ENCODE data around the gene CSTPP1.
"Not testable (repeated sequence)": the region's sequence is repeated elsewhere in the genome, so short reads cannot be mapped to it uniquely, and the experiment has no call there.

CSTPP1 gene

DNA sequence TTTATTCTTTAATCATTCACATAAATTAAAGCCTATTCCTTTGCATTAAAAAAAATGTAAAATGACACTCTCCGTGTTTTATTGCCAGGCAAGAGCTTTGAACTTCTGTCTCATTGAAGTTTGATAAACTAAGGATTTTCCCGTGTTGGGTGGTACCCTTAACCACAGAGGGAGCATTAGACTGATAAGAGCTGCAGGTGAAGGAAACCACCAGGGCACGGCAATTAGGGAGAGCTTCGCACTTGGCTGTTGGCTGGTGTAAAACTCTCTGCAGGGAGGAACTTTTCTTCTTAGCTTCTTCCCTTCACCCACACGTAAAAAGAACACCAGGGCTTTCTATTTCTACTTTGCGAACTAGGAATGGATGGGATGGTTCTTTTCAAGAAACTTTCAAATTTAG is 47.0 kb downstream of the CSTPP1 start:
- H3K4me1 ChIP-seq (ENCODE audit: control insufficient read depth, insufficient read depth, low read length): no peaks in the 10 kb centered on the region
- no peaks in the 10 kb centered on the region for H3K36me3 ChIP-seq (ENCODE audit: control insufficient read depth, insufficient read depth, low read length)
- H3K4me3 ChIP-seq (ENCODE audit: low read length): no peak overlapping the region

DNA sequence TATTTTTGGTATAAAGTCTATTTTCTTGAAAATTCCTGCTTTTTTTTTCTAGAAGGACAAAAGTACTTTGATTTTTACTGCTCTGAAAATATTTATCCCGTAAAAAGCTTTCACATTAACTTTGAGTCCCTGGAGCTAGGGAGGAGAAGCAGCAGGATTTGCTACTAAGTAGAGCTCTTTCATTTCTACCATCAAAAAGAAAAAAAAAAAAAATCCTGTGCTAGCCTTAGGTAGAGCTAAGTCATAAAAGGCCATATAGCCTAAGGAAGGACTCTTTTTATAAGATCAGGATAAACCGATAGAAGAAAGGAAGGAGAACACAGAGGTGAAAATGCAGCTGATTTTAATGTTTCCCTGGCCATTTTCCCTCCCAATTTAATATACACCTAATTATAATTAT is 48.0 kb downstream of the CSTPP1 start:
- Histone ChIP-seq H3K36me3 (ENCODE audit: control insufficient read depth, insufficient read depth, low read length) (no peaks in the 10 kb centered on the region), H3K4me3 (ENCODE audit: low read length) (no peak overlapping the region), H3K9ac (ENCODE audit: low read length) (no peak overlapping the region), H3K4me1 (ENCODE audit: control insufficient read depth, insufficient read depth, low read length) (no peaks in the 10 kb centered on the region), H3K27me3 (ENCODE audit: control insufficient read depth, insufficient read depth, low read length) (no peaks in the 10 kb centered on the region), H3K9me3 (ENCODE audit: control insufficient read depth, low read length) (no peaks in the 10 kb centered on the region)

More for the DNA sequence above, 47.0 kb downstream of the CSTPP1 start:
- Histone ChIP-seq H3K27me3 (ENCODE audit: control insufficient read depth, insufficient read depth, low read length) (no peaks in the 10 kb centered on the region), H3K9ac (ENCODE audit: low read length) (no peak overlapping the region), H3K9me3 (ENCODE audit: control insufficient read depth, low read length) (no peaks in the 10 kb centered on the region)

DNA sequence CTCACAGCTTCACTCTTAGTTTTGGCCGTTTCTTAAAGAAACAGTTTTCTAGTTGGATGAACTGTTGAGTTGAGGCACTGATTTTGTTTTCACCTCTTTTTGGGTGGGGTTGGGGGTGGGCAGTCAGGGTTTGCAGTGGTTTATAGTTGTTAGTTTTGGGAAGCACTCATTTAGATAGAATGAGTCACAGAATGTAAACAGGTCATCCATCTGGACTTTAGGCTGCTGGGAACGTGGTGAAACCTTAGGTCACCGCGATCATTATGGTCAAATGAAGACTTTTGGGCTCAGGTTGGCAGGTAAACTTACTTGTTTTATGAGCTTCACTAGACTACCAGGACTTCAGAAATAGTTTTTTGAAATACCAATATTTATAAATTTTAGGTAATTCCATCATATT is 48.4 kb downstream of the CSTPP1 start:
- no peaks in the 10 kb centered on the region for H3K27me3 ChIP-seq (ENCODE audit: control insufficient read depth, insufficient read depth, low read length)
- no peak overlapping the region for H3K4me3 ChIP-seq (ENCODE audit: low read length)
- no peak overlapping the region for H3K9ac ChIP-seq (ENCODE audit: low read length)
- no peaks in the 10 kb centered on the region for H3K9me3 ChIP-seq (ENCODE audit: control insufficient read depth, low read length)
- no peaks in the 10 kb centered on the region for H3K36me3 ChIP-seq (ENCODE audit: control insufficient read depth, insufficient read depth, low read length)
- no peaks in the 10 kb centered on the region for H3K4me1 ChIP-seq (ENCODE audit: control insufficient read depth, insufficient read depth, low read length)

DNA sequence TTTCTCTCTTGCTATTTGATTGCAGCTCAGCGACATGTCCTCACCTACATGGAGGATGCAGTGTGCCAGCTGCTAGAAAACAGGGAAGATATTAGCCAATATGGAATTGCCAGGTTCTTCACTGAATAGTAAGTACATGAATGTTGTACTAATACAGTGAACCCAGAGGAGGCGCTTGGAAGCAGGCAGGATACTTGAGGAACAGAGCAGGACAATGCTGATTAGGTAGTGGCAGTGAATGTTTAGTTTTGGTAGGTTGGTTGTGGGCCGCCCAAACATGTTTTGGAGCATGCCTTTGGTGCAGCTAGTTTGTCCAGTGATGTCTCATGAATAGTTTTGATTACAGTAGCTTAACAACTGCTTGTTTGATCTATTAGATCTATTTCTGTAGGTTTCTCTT is 50.6 kb downstream of the CSTPP1 start:
- H3K36me3 ChIP-seq (ENCODE audit: control insufficient read depth, insufficient read depth, low read length): no peaks in the 10 kb centered on the region
- no peaks in the 10 kb centered on the region for H3K4me1 ChIP-seq (ENCODE audit: control insufficient read depth, insufficient read depth, low read length)
- no peak overlapping the region for H3K4me3 ChIP-seq (ENCODE audit: low read length)
- no peak overlapping the region for H3K9ac ChIP-seq (ENCODE audit: low read length)
- H3K27me3 ChIP-seq (ENCODE audit: control insufficient read depth, insufficient read depth, low read length): no peaks in the 10 kb centered on the region
- no peaks in the 10 kb centered on the region for H3K9me3 ChIP-seq (ENCODE audit: control insufficient read depth, low read length)

DNA sequence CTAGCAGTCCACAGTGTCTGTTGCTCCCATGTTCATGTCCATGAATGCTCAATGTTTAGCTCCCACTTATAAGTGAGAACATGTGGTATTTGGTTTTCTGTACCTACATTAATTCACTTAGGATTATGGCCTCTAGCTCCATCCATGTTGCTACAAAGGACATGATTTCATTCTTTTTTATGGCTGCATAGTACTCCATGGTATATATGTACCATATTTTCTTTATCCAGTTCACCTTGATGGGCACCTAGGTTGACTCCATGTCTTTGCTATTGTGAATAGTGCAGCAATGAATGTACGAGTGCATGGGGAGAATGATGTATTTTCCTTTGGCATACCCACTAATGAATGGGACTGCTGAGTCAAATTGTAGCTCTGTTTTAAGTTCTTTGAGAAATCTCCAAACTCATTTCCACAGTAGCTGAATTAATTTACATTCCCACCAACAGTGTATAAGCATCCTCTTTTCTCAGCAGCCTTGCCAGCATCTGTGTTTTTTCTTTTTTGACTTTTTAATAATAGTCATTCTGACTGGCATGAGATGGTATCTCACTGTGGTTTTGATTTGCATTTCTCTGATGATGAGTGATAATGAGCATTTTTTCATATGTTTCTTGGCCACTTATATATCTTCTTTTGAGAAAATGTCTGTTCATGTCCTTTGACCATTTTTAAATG is 53.4 kb downstream of the CSTPP1 start:
- not testable (repeated sequence) for H3K9me3 ChIP-seq (ENCODE audit: control insufficient read depth, low read length); H3K4me1 ChIP-seq (ENCODE audit: control insufficient read depth, insufficient read depth, low read length); H3K36me3 ChIP-seq (ENCODE audit: control insufficient read depth, insufficient read depth, low read length); H3K9ac ChIP-seq (ENCODE audit: low read length); H3K27me3 ChIP-seq (ENCODE audit: control insufficient read depth, insufficient read depth, low read length); H3K4me3 ChIP-seq (ENCODE audit: low read length)

DNA sequence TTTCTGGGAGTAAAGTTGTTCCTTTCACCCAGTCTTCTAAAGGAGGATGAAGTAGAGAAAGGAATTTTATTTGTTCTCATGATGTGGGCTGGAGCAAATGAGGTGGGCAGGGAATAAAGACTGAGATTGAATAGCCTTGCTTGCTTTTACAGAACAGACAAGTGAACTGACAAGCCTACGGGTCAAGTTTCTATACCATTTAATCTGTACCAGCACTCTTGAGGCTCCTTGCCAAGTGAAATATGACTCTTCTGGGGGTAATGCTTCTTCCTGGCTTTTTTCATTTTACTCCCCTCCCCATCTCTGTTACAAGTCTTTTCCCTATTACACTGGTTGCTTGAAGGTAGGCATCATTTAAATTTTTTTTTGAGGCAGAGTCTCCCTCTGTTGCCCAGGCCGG is 54.8 kb downstream of the CSTPP1 start:
- H3K27me3 ChIP-seq (ENCODE audit: control insufficient read depth, insufficient read depth, low read length): no peaks in the 10 kb centered on the region
- no peak overlapping the region for H3K4me3 ChIP-seq (ENCODE audit: low read length)
- H3K9me3 ChIP-seq (ENCODE audit: control insufficient read depth, low read length): no peaks in the 10 kb centered on the region
- no peaks in the 10 kb centered on the region for H3K4me1 ChIP-seq (ENCODE audit: control insufficient read depth, insufficient read depth, low read length)
- no peaks in the 10 kb centered on the region for H3K36me3 ChIP-seq (ENCODE audit: control insufficient read depth, insufficient read depth, low read length)
- H3K9ac ChIP-seq (ENCODE audit: low read length): no peak overlapping the region

DNA sequence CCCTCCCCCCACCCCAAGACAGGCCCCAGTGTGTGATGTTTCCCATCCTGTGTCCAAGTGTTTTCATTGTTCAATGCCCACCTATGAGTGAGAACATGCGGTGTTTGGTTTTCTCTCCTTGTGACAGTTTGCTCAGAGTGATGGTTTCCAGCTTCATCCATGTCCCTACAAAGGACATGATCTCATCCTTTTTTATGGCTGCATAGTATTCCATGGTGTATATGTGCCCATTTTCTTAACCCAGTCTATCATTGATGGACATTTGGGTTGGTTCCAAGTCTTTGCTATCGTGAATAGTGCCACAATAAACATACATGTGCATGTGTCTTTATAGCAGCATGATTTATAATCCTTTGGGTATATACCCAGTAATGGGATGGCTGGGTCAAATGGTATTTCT is 55.8 kb downstream of the CSTPP1 start:
- not testable (repeated sequence) for H3K36me3 ChIP-seq (ENCODE audit: control insufficient read depth, insufficient read depth, low read length); H3K4me3 ChIP-seq (ENCODE audit: low read length); H3K9ac ChIP-seq (ENCODE audit: low read length); H3K27me3 ChIP-seq (ENCODE audit: control insufficient read depth, insufficient read depth, low read length); H3K9me3 ChIP-seq (ENCODE audit: control insufficient read depth, low read length); H3K4me1 ChIP-seq (ENCODE audit: control insufficient read depth, insufficient read depth, low read length)

DNA sequence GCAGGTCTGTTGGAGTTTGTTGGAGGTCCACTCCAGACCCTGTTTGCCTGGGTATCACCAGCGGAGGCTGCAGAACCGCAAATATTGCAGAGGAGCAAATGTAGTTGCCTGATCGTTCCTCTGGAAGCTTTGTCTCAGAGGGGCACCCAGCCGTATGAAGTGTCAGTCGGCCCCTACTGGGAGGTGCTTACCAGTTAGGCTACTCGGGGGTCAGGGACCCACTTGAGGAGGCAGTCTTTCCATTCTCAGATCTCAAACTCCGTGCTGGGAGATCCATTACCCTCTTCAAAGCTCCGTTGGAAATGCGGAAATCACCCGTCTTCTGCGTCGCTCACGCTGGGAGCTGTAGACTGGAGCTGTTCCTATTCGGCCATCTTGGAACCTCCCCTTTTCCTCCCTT is 61.2 kb downstream of the CSTPP1 start:
- H3K9me3 ChIP-seq (ENCODE audit: control insufficient read depth, low read length); H3K27me3 ChIP-seq (ENCODE audit: control insufficient read depth, insufficient read depth, low read length); H3K9ac ChIP-seq (ENCODE audit: low read length); H3K4me3 ChIP-seq (ENCODE audit: low read length); H3K4me1 ChIP-seq (ENCODE audit: control insufficient read depth, insufficient read depth, low read length); H3K36me3 ChIP-seq (ENCODE audit: control insufficient read depth, insufficient read depth, low read length): not testable (repeated sequence)

DNA sequence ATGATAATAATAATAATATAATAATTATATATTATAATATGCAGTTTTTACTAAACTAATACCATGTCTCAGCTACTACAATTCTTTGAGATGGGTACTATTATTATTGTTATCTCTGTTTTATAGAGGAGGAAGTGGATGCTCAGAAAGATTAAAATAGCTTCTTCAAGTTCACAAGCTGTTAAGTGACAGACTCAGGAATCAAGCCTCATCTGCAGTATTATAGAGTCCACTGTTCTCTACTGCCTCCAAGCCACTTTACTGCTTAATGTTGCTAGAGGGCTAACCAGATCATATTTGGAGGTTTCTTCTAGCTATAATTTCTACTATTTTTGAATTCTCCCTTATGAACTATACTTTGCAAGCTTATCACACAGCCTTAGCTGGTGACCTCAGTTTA is 62.7 kb downstream of the CSTPP1 start:
- no peak overlapping the region for H3K4me3 ChIP-seq (ENCODE audit: low read length)
- no peaks in the 10 kb centered on the region for H3K27me3 ChIP-seq (ENCODE audit: control insufficient read depth, insufficient read depth, low read length)
- H3K4me1 ChIP-seq (ENCODE audit: control insufficient read depth, insufficient read depth, low read length): peaks cover 14% of the 10 kb centered on the region
- H3K9ac ChIP-seq (ENCODE audit: low read length): no peak overlapping the region
- no peaks in the 10 kb centered on the region for H3K36me3 ChIP-seq (ENCODE audit: control insufficient read depth, insufficient read depth, low read length)
- no peaks in the 10 kb centered on the region for H3K9me3 ChIP-seq (ENCODE audit: control insufficient read depth, low read length)

DNA sequence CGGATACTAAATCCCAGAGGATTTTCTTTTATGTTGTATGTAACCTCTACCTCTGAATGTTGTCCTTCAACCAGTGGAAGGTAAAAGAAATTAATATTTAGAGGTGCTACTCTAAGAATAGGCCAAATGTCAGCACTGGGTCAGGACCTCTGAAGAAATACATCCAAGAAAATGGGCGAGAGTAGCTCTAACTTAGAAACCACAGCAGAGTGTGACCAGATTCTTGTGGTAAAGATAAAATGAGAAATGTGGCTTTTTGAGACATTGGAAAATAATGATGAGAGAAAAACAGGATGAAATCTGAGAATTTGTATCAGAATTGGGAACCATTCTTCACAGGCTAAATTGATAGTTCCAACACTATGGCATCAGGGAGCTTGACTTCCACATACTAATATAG is 63.5 kb downstream of the CSTPP1 start:
- no peak overlapping the region for H3K9ac ChIP-seq (ENCODE audit: low read length)
- H3K4me3 ChIP-seq (ENCODE audit: low read length): no peak overlapping the region
- no peaks in the 10 kb centered on the region for H3K9me3 ChIP-seq (ENCODE audit: control insufficient read depth, low read length)
- no peaks in the 10 kb centered on the region for H3K36me3 ChIP-seq (ENCODE audit: control insufficient read depth, insufficient read depth, low read length)
- no peaks in the 10 kb centered on the region for H3K27me3 ChIP-seq (ENCODE audit: control insufficient read depth, insufficient read depth, low read length)
- H3K4me1 ChIP-seq (ENCODE audit: control insufficient read depth, insufficient read depth, low read length): peaks cover 22% of the 10 kb centered on the region

DNA sequence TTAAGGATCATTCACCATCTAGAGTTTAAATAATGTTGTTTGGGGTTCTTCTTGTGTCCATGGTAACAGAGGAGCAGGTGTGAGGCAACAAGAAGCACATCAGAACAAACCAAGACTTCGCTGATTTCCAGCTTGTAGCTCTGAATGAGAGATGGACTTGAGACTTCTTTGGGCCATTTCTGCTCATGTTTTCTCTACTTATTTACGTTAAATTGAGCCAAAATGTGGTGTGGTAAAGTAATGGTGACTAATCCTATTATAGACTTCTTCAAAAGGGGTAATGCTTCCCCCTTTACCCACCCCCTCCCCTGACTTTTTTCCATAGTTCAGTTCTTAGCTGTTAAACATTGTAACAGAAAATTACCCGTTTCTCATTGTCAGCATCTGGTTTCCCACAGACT is 65.2 kb downstream of the CSTPP1 start:
- Histone ChIP-seq H3K36me3 (ENCODE audit: control insufficient read depth, insufficient read depth, low read length) (no peaks in the 10 kb centered on the region), H3K4me1 (ENCODE audit: control insufficient read depth, insufficient read depth, low read length) (peaks cover 28% of the 10 kb centered on the region), H3K9ac (ENCODE audit: low read length) (no peak overlapping the region), H3K4me3 (ENCODE audit: low read length) (no peak overlapping the region), H3K27me3 (ENCODE audit: control insufficient read depth, insufficient read depth, low read length) (no peaks in the 10 kb centered on the region), H3K9me3 (ENCODE audit: control insufficient read depth, low read length) (no peaks in the 10 kb centered on the region)

DNA sequence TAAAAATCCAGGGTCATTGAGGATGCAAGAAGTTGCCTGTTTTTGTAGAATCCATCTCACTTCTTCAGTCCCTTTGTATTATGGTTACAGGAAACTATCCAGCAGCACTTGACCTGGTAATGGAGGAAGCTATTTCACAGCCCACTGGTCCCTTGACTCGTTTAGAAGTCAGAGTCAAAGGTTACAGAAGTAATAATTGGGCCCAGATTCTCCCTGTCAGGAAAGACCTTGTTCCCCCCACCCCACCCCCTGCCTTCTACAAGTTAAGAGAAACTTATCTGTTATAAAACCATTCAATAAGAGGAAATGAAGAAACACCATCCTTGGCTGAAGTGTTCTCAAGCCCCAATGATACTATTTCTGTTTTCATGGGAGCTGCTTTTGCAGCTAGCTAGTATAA is 65.8 kb downstream of the CSTPP1 start:
- H3K9ac ChIP-seq (ENCODE audit: low read length): no peak overlapping the region
- peaks cover 28% of the 10 kb centered on the region for H3K4me1 ChIP-seq (ENCODE audit: control insufficient read depth, insufficient read depth, low read length)
- H3K36me3 ChIP-seq (ENCODE audit: control insufficient read depth, insufficient read depth, low read length): no peaks in the 10 kb centered on the region
- H3K27me3 ChIP-seq (ENCODE audit: control insufficient read depth, insufficient read depth, low read length): no peaks in the 10 kb centered on the region
- H3K9me3 ChIP-seq (ENCODE audit: control insufficient read depth, low read length): no peaks in the 10 kb centered on the region
- no peak overlapping the region for H3K4me3 ChIP-seq (ENCODE audit: low read length)

Data from mucosa of stomach (tissue), 1 donor.